Erythroblast (primary cell): ENCODE results near the gene TMEM259.

ENCODE experiments used
- GATA1 ChIP-seq: IDR thresholded peaks from 2 replicates; pipeline ENCODE4 v1.6.1; 2011; ENCODE audit warnings: low read depth, mild to moderate bottlenecking, control low read depth, low read length, moderate library complexity
- POLR2A ChIP-seq: IDR thresholded peaks from 2 replicates; pipeline ENCODE4 v1.6.1; 2011; ENCODE audit warnings: mild to moderate bottlenecking, low read length

DNA sequence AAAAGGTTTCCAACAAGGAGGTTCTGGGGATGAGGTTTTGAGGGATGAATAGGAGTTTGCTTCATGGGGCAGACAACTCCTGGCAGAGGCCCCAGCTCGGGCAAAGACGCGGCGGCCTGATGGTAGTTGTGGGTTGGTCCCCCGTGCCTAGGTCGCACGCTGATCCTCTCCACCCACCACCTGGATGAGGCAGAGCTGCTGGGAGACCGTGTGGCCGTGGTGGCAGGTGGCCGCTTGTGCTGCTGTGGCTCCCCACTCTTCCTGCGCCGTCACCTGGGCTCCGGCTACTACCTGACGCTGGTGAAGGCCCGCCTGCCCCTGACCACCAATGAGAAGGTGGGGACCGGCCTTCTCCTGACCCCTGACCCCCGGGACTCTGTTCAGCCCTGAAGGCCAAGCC lies 30.9 kb upstream of the TMEM259 start:
- TF ChIP-seq POLR2A: no peak
- no peak for TF ChIP-seq GATA1
